ENCODE results near the gene ZNF101.

ZNF101 gene

GRCh38 chr19:19647037-19647835 is 21.4 kb upstream of the ZNF101 start:
- Histone ChIP-seq H3K27me3 (ENCODE audit: control insufficient read depth, insufficient read depth, low read length) (no peaks in the 10 kb centered on the region), H3K27ac (ENCODE audit: low read depth, low read length) (no peak overlapping the region), H3K4me3 (ENCODE audit: low read length) (no peak overlapping the region), H3K9ac (ENCODE audit: low read length) (no peak overlapping the region), H3K36me3 (ENCODE audit: control insufficient read depth, insufficient read depth, low read length) (peaks cover 44% of the 10 kb centered on the region), H3K4me1 (ENCODE audit: control insufficient read depth, insufficient read depth, low read length) (no peaks in the 10 kb centered on the region)

GRCh38 chr19:19649155-19649554 is 19.5 kb upstream of the ZNF101 start:
- no peak overlapping the region for H3K9ac ChIP-seq (ENCODE audit: low read length)
- H3K36me3 ChIP-seq (ENCODE audit: control insufficient read depth, insufficient read depth, low read length), result peaks cover 60% of the 10 kb centered on the region
- H3K27ac ChIP-seq (ENCODE audit: low read depth, low read length), result no peak overlapping the region
- no peaks in the 10 kb centered on the region for H3K4me1 ChIP-seq (ENCODE audit: control insufficient read depth, insufficient read depth, low read length)
- no peaks in the 10 kb centered on the region for H3K27me3 ChIP-seq (ENCODE audit: control insufficient read depth, insufficient read depth, low read length)
- no peak overlapping the region for H3K4me3 ChIP-seq (ENCODE audit: low read length)

DNA sequence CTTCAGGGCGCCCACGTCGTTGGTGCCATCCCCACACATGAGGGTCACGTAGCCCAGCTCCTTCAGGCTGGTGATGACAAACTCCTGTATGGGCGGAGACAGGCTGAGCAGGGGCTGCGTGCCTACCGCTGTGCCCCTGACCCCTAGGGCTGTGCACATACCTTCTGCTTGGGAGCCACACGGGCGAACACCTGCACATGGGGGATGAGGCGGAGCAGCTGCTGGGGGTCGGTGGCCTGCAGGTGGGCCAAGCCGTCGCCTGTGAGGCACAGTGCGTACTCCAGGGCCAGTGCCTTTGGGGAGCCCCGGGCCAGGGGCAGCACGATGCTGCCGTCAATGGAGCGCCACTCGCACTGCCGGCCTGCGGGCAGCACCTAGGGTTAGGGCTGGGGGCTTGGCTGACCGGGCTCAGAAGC is 19.1 kb upstream of the ZNF101 start:
- H3K27me3 ChIP-seq (ENCODE audit: control insufficient read depth, insufficient read depth, low read length), result no peaks in the 10 kb centered on the region
- H3K4me3 ChIP-seq (ENCODE audit: low read length), result no peak overlapping the region
- H3K4me1 ChIP-seq (ENCODE audit: control insufficient read depth, insufficient read depth, low read length), result no peaks in the 10 kb centered on the region
- peaks cover 63% of the 10 kb centered on the region for H3K36me3 ChIP-seq (ENCODE audit: control insufficient read depth, insufficient read depth, low read length)
- no peak overlapping the region for H3K9ac ChIP-seq (ENCODE audit: low read length)
- H3K27ac ChIP-seq (ENCODE audit: low read depth, low read length), result no peak overlapping the region

DNA sequence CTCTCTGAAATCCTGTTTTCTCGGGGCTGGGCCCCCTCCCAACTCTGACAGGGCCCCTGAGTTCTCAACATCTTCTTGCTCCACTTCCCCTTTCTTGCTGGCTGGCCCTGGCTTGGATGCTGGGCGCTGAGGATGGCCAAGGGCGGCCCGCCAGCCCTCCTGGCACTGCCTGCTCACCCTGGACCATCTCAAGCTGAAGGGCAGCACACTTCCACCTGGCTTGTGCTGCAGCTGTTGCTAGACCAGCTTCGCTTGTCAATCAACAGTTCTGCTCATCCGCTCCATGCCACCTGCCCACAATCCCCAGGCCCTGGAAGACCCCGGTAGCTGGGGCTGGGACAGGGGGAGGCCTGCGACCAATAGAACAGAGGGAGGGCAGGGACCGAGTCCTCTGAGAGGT is 18.3 kb upstream of the ZNF101 start:
- no peaks in the 10 kb centered on the region for H3K27me3 ChIP-seq (ENCODE audit: control insufficient read depth, insufficient read depth, low read length)
- H3K36me3 ChIP-seq (ENCODE audit: control insufficient read depth, insufficient read depth, low read length), result peaks cover 67% of the 10 kb centered on the region
- no peak overlapping the region for H3K27ac ChIP-seq (ENCODE audit: low read depth, low read length)
- no peaks in the 10 kb centered on the region for H3K4me1 ChIP-seq (ENCODE audit: control insufficient read depth, insufficient read depth, low read length)
- H3K9ac ChIP-seq (ENCODE audit: low read length), result no peak overlapping the region
- no peak overlapping the region for H3K4me3 ChIP-seq (ENCODE audit: low read length)

- H3K4me3 ChIP-seq (ENCODE audit: low read length), result no peak overlapping the region
- no peak overlapping the region for H3K27ac ChIP-seq (ENCODE audit: low read depth, low read length)
- no peaks in the 10 kb centered on the region for H3K27me3 ChIP-seq (ENCODE audit: control insufficient read depth, insufficient read depth, low read length)
- H3K4me1 ChIP-seq (ENCODE audit: control insufficient read depth, insufficient read depth, low read length), result no peaks in the 10 kb centered on the region
- H3K36me3 ChIP-seq (ENCODE audit: control insufficient read depth, insufficient read depth, low read length), result peaks cover 69% of the 10 kb centered on the region
- H3K9ac ChIP-seq (ENCODE audit: low read length), result no peak overlapping the region
Measured at GRCh38 chr19:19651076-19651475, 17.6 kb upstream of the ZNF101 start.

- no peak overlapping the region for H3K27ac ChIP-seq (ENCODE audit: low read depth, low read length)
- no peaks in the 10 kb centered on the region for H3K4me1 ChIP-seq (ENCODE audit: control insufficient read depth, insufficient read depth, low read length)
- H3K36me3 ChIP-seq (ENCODE audit: control insufficient read depth, insufficient read depth, low read length), result peaks cover 71% of the 10 kb centered on the region
- no peak overlapping the region for H3K9ac ChIP-seq (ENCODE audit: low read length)
- no peak overlapping the region for H3K4me3 ChIP-seq (ENCODE audit: low read length)
- H3K27me3 ChIP-seq (ENCODE audit: control insufficient read depth, insufficient read depth, low read length), result no peaks in the 10 kb centered on the region
Measured at GRCh38 chr19:19652482-19653295, 15.9 kb upstream of the ZNF101 start.

DNA sequence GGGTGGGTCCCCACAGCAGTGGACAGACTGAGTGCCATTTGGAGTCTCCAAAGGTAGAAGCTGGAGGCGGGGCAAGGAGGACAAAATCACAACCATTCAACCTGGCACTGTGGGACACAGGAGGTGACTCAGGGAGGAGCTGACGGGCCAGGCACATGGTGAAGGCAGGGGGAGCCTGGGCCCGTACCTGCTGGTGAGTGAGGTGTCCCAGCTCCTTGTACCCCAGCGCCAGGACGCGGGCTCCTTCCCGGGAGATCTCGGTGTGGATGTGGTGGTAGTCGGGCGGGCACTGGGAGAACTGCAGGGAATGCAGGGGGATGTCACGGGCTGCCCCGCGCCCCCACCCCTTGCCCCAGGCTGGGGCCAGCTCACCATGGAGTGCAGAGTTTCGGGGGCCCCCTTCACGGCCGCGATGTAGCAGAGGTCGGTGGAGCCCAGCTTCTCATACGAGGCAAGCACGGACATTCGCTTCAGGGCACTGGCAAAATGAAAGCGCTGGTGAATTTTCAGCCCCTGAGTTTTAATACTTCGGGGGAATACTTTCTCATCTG is 15.0 kb upstream of the ZNF101 start:
- Histone ChIP-seq H3K9ac (ENCODE audit: low read length) (no peak overlapping the region), H3K4me3 (ENCODE audit: low read length) (no peak overlapping the region), H3K36me3 (ENCODE audit: control insufficient read depth, insufficient read depth, low read length) (peaks cover 79% of the 10 kb centered on the region), H3K27ac (ENCODE audit: low read depth, low read length) (no peak overlapping the region), H3K4me1 (ENCODE audit: control insufficient read depth, insufficient read depth, low read length) (no peaks in the 10 kb centered on the region), H3K27me3 (ENCODE audit: control insufficient read depth, insufficient read depth, low read length) (no peaks in the 10 kb centered on the region)

- Histone ChIP-seq H3K27me3 (ENCODE audit: control insufficient read depth, insufficient read depth, low read length) (no peaks in the 10 kb centered on the region), H3K4me1 (ENCODE audit: control insufficient read depth, insufficient read depth, low read length) (no peaks in the 10 kb centered on the region), H3K9ac (ENCODE audit: low read length) (no peak overlapping the region), H3K4me3 (ENCODE audit: low read length) (no peak overlapping the region), H3K27ac (ENCODE audit: low read depth, low read length) (no peak overlapping the region), H3K36me3 (ENCODE audit: control insufficient read depth, insufficient read depth, low read length) (peaks cover 80% of the 10 kb centered on the region)
Measured at GRCh38 chr19:19654441-19654840, 14.2 kb upstream of the ZNF101 start.

DNA sequence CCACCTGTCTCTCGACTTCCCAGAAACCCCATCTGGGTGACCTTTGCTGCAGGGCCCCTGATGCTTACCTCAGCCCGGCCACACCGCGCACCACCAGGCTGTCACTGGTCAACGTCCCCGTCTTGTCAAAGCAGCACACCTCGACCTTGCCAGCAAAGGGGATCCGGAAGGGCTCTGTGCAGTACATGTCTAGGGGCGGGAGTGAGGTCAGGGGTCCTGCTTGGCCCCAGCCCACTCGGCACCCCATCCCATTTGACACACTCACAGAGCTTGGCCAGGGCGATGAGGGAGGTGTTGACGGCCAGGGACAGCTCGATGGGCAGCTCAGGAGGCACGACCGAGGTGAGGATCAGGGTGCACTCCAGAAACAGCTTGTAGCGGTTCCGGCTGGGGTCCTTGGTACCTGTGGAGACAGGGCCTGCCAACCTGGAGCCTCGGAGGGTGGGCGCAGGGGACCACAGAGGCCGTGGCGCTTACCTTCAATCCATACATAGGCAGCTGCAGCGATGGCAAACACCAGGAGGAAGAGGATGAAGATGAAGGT is 13.5 kb upstream of the ZNF101 start:
- peaks cover 84% of the 10 kb centered on the region for H3K36me3 ChIP-seq (ENCODE audit: control insufficient read depth, insufficient read depth, low read length)
- no peak overlapping the region for H3K9ac ChIP-seq (ENCODE audit: low read length)
- H3K4me3 ChIP-seq (ENCODE audit: low read length), result no peak overlapping the region

GRCh38 chr19:19655641-19656343 is 12.8 kb upstream of the ZNF101 start:
- Histone ChIP-seq H3K27ac (ENCODE audit: low read depth, low read length) (no peak overlapping the region), H3K27me3 (ENCODE audit: control insufficient read depth, insufficient read depth, low read length) (no peaks in the 10 kb centered on the region), H3K36me3 (ENCODE audit: control insufficient read depth, insufficient read depth, low read length) (peaks cover 77% of the 10 kb centered on the region), H3K4me3 (ENCODE audit: low read length) (no peak overlapping the region), H3K9ac (ENCODE audit: low read length) (no peak overlapping the region), H3K4me1 (ENCODE audit: control insufficient read depth, insufficient read depth, low read length) (no peaks in the 10 kb centered on the region)

More for the DNA sequence above, 13.5 kb upstream of the ZNF101 start:
- Histone ChIP-seq H3K4me1 (ENCODE audit: control insufficient read depth, insufficient read depth, low read length) (no peaks in the 10 kb centered on the region), H3K27me3 (ENCODE audit: control insufficient read depth, insufficient read depth, low read length) (no peaks in the 10 kb centered on the region), H3K27ac (ENCODE audit: low read depth, low read length) (no peak overlapping the region)

DNA sequence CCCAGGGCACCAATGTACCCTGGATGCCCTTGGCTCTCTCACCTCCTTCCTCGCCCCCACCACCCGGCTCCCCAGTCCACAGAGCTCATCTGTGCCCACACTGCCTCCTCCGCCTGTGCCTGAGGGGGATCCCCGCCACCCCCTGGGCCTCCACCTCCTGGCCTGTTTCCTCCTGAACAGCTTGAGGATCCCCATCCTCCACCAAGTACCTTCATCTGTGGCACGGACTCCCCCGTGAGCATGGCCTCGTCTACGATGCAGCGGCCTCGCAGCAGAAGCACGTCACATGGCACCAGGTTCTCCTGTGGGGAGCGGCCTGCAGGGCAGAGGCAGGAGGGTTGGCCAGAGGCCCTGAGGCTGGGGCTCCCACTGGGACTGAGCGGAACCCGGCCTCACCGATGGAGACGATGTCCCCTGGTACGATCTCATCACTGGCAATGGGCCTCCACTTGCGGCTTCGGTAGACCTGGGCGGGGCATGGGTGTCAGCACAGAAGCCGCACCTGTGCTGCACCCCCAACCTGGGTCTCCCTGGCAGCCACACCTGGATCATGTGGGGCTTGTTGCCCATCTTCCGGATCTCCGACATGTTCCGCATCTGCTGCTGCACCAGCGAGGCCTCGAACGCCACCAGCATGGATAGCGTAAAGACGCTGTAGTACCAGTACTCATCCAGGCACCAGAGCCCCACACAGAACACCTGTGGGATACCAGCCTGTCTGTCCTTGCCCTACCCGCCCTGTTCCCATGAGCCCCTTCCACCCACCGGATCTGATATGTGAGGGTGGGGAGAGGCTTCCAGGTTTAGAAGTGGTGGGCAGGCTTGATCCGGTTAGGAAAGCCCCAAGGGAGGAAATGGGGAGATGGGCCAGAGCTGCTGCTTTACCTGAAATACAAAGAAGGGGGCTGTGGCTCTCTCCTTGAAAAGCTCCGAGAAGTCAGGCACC is 11.9 kb upstream of the ZNF101 start:
- Histone ChIP-seq H3K9ac (ENCODE audit: low read length) (no peak overlapping the region), H3K4me3 (ENCODE audit: low read length) (no peak overlapping the region), H3K27me3 (ENCODE audit: control insufficient read depth, insufficient read depth, low read length) (no peaks in the 10 kb centered on the region), H3K36me3 (ENCODE audit: control insufficient read depth, insufficient read depth, low read length) (peaks cover 70% of the 10 kb centered on the region), H3K4me1 (ENCODE audit: control insufficient read depth, insufficient read depth, low read length) (no peaks in the 10 kb centered on the region), H3K27ac (ENCODE audit: low read depth, low read length) (no peak overlapping the region)
